SK-N-SH (cell line): ENCODE results near the gene PPP1R8.

Experiments
- EP300 ChIP-seq, 2 experiments: IDR thresholded peaks; 2 replicates each; pipeline versions ENCODE4 v1.4.0 to v1.6.1; 2012; ENCODE audit warnings: borderline replicate concordance in 1 of 2, low read depth in 1 of 2, low read length in 1 of 2
- FOSL2 ChIP-seq: IDR thresholded peaks from 2 replicates; pipeline ENCODE4 v1.4.0; 2012; ENCODE audit warnings: low read depth, mild to moderate bottlenecking, moderate library complexity, borderline replicate concordance
- FOXM1 ChIP-seq: IDR thresholded peaks from 2 replicates; pipeline ENCODE4 v1.4.0; 2012; ENCODE audit warnings: low read depth, mild to moderate bottlenecking
- JUND ChIP-seq: IDR thresholded peaks from 2 replicates; pipeline ENCODE4 v1.4.0; 2012
- POLR2AphosphoS5 ChIP-seq: IDR thresholded peaks from 2 replicates; pipeline ENCODE4 v1.6.1; 2012; ENCODE audit warnings: low read depth, low read length
- RXRA ChIP-seq: IDR thresholded peaks from 2 replicates; pipeline ENCODE4 v1.4.0; 2012; ENCODE audit warnings: low read depth, mild to moderate bottlenecking, borderline replicate concordance
- TF ChIP-seq, protein P1 (sequence below): IDR thresholded peaks from 2 replicates; pipeline ENCODE4 v1.6.1; 2012; ENCODE audit warnings: mild to moderate bottlenecking, low read depth, low read length, moderate library complexity
- TF ChIP-seq, protein P2 (sequence below): IDR thresholded peaks from 2 replicates; pipeline ENCODE4 v1.4.0; 2012; ENCODE audit warnings: low read depth
- TF ChIP-seq, protein P3 (sequence below): fragments of 200-600 bp; sonication (generic); IDR thresholded peaks from 2 replicates; pipeline ENCODE4 v1.6.1; 2017; ENCODE audit warnings: antibody characterized with exemption, mild to moderate bottlenecking, moderate library complexity
- TF ChIP-seq, protein P4 (sequence below): fragments of 150-350 bp; IDR thresholded peaks from 2 replicates; pipeline ENCODE4 v1.6.1; 2016; ENCODE audit warnings: mild to moderate bottlenecking, low read depth, low read length
- TF ChIP-seq, protein P5 (sequence below): IDR thresholded peaks from 2 replicates; pipeline ENCODE4 v1.4.0; 2012; ENCODE audit warnings: low read depth, borderline replicate concordance

DNA sequence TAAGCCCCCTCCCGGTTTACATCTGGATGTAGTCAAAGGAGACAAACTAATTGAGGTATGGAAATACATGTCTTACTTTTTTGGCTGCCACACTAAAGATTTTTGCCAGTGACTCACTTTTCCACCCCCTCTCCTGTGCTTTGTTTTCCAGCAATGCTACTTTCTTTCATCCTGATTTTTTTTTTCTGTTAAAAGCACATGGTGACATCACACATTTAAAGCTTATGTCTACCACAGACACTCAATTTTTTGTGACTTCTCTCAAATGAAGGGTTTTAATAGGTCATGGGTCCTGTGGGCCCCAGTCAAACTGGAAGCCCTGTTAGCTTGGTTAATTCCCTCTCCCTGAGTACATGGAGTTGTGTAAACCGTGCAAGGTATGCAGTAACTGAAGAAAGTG, 2.2 kb downstream of the PPP1R8 start:
- TF ChIP-seq, protein P1, sequence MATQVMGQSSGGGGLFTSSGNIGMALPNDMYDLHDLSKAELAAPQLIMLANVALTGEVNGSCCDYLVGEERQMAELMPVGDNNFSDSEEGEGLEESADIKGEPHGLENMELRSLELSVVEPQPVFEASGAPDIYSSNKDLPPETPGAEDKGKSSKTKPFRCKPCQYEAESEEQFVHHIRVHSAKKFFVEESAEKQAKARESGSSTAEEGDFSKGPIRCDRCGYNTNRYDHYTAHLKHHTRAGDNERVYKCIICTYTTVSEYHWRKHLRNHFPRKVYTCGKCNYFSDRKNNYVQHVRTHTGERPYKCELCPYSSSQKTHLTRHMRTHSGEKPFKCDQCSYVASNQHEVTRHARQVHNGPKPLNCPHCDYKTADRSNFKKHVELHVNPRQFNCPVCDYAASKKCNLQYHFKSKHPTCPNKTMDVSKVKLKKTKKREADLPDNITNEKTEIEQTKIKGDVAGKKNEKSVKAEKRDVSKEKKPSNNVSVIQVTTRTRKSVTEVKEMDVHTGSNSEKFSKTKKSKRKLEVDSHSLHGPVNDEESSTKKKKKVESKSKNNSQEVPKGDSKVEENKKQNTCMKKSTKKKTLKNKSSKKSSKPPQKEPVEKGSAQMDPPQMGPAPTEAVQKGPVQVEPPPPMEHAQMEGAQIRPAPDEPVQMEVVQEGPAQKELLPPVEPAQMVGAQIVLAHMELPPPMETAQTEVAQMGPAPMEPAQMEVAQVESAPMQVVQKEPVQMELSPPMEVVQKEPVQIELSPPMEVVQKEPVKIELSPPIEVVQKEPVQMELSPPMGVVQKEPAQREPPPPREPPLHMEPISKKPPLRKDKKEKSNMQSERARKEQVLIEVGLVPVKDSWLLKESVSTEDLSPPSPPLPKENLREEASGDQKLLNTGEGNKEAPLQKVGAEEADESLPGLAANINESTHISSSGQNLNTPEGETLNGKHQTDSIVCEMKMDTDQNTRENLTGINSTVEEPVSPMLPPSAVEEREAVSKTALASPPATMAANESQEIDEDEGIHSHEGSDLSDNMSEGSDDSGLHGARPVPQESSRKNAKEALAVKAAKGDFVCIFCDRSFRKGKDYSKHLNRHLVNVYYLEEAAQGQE, result no peak
- no peak for TF ChIP-seq POLR2AphosphoS5
- TF ChIP-seq, protein P2, sequence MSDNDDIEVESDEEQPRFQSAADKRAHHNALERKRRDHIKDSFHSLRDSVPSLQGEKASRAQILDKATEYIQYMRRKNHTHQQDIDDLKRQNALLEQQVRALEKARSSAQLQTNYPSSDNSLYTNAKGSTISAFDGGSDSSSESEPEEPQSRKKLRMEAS, result peak; percentile 40; the same call in 1 of the 2 replicates
- TF ChIP-seq FOSL2, result peak; percentile 40; the same call in 1 of the 2 replicates
- no peak for TF ChIP-seq RXRA
- TF ChIP-seq, protein P3, sequence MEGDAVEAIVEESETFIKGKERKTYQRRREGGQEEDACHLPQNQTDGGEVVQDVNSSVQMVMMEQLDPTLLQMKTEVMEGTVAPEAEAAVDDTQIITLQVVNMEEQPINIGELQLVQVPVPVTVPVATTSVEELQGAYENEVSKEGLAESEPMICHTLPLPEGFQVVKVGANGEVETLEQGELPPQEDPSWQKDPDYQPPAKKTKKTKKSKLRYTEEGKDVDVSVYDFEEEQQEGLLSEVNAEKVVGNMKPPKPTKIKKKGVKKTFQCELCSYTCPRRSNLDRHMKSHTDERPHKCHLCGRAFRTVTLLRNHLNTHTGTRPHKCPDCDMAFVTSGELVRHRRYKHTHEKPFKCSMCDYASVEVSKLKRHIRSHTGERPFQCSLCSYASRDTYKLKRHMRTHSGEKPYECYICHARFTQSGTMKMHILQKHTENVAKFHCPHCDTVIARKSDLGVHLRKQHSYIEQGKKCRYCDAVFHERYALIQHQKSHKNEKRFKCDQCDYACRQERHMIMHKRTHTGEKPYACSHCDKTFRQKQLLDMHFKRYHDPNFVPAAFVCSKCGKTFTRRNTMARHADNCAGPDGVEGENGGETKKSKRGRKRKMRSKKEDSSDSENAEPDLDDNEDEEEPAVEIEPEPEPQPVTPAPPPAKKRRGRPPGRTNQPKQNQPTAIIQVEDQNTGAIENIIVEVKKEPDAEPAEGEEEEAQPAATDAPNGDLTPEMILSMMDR, result no peak
- peak; percentile 49 for TF ChIP-seq JUND
- TF ChIP-seq, protein P4, sequence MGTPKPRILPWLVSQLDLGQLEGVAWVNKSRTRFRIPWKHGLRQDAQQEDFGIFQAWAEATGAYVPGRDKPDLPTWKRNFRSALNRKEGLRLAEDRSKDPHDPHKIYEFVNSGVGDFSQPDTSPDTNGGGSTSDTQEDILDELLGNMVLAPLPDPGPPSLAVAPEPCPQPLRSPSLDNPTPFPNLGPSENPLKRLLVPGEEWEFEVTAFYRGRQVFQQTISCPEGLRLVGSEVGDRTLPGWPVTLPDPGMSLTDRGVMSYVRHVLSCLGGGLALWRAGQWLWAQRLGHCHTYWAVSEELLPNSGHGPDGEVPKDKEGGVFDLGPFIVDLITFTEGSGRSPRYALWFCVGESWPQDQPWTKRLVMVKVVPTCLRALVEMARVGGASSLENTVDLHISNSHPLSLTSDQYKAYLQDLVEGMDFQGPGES, result no peak
- no peak for TF ChIP-seq FOXM1
- TF ChIP-seq, protein P5, sequence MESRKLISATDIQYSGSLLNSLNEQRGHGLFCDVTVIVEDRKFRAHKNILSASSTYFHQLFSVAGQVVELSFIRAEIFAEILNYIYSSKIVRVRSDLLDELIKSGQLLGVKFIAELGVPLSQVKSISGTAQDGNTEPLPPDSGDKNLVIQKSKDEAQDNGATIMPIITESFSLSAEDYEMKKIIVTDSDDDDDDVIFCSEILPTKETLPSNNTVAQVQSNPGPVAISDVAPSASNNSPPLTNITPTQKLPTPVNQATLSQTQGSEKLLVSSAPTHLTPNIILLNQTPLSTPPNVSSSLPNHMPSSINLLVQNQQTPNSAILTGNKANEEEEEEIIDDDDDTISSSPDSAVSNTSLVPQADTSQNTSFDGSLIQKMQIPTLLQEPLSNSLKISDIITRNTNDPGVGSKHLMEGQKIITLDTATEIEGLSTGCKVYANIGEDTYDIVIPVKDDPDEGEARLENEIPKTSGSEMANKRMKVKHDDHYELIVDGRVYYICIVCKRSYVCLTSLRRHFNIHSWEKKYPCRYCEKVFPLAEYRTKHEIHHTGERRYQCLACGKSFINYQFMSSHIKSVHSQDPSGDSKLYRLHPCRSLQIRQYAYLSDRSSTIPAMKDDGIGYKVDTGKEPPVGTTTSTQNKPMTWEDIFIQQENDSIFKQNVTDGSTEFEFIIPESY, result no peak
- no peak for TF ChIP-seq EP300 (IDR thresholded peaks at IDR 0.05; ENCODE audit: borderline replicate concordance in 1 of 2, low read depth in 1 of 2, low read length in 1 of 2)
